GM18507 (cell line): Measurements from ENCODE around the gene CD109.
"Not testable (repeated sequence)": the region's sequence is repeated elsewhere in the genome, so short reads cannot be mapped to it uniquely, and the experiment has no call there.

Experiments used
- DNase-seq: peaks from one replicate; pipeline ENCODE4 v3.0.0; 2011; ENCODE audit warnings: low read depth; ENCODE audit not compliant: insufficient read length; ENCODE audit errors: extremely low spot score
- FAIRE-seq: peaks from 2 replicates; lab custom pipeline; 2011; peaks lifted over from hg19 to GRCh38; lab: Jason Lieb, UNC

Gene CD109

GRCh38 chr6:73680289-73680918, 15.6 kb upstream of the CD109 start:
- DNase-seq (no peak), FAIRE-seq (no peak)

DNA sequence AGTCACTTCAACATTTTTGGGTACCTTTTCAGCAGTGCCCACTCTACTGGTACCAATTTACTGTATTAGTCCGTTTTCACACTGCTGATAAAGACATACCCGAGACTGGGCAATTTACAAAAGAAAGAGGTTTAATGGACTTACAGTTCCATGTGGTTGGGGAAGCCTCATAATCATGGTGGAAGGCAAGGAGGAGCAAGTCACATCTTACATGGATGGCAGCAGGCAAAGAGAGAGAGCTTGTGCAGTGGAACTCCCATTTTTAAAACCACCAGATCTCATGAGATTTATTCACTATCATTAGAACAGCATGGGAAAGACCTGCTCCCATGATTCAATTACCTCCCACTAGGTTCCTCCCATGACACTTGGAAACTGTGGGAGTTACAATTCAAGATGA, 12.4 kb upstream of the CD109 start:
- FAIRE-seq, DNase-seq: not testable (repeated sequence)

- DNase-seq (no peak), FAIRE-seq (no peak)
These were observed 7.7 kb upstream of the CD109 start for GRCh38 chr6:73688351-73688750.

- DNase-seq: no peak
- no peak for FAIRE-seq
These were observed 5.9 kb upstream of the CD109 start for GRCh38 chr6:73690056-73690455.

DNA sequence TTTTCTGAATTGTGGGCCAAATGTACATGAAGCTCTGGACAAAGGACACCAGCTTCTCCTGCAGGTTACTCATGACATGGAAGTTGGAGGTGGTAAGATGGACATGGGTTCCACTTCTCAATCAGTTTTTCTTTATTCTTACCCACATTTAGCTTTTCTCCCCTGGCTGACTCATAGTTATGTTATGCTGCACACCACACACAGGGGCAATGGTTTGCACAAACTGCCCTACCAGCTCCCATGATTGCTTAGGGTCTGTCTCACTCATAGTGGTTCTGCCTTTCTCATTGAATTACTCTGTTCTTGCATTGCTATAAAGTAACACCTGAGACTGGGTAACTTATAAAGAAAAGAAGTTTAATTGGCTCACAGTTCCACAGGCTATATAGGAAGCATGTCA, 4.5 kb upstream of the CD109 start:
- DNase-seq (no peak), FAIRE-seq (no peak)

DNA sequence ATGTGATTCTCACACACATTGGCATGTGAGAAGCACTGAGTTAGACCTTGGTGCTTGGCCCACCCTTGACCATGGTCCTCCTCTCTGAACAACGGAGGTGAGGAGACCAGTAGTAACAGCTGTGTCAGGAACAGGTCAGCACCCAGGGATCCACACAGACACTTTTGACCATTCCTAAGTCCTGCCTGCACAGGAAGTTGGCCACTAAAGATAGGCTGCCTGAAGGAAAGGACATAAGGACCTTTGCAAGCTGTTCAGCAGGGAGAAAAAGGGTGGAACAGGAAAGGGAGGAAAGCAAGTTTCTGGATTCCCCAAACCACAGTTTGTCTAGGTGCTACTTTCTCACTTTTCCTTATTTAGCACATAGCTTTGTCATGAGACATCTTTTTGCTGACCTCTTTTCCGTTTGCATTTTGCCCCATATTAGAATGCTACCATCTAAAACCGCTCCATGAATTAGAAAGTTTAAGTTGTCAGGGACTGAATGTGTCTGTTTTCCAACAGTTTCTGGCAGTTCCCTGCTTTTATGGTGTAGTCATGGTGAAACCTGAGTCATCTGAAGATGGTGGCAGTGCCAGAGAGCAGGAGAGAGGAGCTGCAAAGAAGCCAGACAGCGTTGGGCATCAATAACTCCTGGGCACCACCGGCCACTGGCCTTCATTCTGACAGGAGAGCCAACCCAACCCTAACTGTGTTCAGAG, 1.1 kb upstream of the CD109 start:
- FAIRE-seq: no peak
- DNase-seq: no peak

DNA sequence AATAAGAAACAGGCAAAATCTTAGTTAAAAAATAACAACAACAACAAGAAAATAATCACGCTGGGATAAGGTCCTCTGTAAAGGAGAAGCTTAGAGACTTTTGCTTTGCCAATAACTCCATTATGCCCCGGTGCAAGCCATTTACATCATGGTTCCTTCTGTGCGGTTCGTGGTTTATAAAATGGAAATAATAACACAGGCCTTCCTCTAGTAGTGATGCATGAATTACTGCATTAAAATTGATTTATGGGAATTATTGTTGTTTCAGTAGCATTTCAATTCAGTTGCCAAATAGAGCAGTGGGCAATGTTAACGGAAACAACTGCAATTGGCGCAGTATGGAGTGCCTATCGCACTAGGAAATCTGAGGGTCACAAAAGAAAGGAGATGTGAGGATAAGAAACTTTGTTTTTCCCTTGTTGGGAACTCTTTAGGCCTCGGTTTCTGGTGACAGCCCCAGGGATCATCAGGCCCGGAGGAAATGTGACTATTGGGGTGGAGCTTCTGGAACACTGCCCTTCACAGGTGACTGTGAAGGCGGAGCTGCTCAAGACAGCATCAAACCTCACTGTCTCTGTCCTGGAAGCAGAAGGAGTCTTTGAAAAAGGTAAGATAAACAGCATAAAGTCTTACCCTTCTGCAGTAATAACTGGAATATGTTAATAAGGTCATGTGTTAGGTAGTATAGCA, 1.1 kb downstream of the CD109 start:
- DNase-seq: no peak
- FAIRE-seq: no peak

DNA sequence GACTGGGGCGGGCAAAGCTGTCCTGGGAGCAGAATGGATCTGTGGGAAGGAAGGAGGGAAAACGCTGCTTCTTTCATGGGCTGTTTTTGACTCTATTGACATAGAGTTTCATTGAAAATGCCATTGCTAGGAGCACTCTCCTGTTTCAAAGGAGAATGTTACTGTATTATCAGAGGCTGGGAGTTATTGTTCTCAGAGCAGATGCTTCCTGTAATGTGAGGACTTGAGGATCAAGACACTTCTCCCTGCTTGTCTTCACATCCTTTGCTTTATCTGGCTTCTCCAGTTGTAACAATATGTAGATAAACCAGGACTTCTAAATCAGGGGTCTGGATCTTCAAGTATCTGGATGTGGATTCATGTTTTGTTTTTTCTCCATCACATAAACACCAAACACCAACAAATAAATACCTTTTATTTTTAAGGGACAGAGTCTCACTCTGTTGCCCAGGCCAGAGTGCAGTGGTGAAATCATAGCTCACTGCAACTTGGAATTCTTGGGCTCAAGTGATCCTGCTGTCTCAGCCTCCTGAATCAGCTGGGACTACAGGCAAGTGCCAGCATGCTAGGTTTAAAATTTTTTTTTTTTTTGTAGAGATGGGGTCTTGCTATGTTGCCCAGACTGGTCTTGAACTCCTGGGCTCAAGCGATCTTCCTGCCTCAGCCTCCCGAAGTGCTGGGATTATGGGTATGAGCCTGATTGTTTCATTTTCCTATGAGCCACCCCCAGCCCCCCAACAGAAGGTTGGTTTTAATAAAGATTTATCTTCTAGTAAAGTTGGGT, 3.9 kb downstream of the CD109 start:
- DNase-seq (no peak), FAIRE-seq (no peak)

DNA sequence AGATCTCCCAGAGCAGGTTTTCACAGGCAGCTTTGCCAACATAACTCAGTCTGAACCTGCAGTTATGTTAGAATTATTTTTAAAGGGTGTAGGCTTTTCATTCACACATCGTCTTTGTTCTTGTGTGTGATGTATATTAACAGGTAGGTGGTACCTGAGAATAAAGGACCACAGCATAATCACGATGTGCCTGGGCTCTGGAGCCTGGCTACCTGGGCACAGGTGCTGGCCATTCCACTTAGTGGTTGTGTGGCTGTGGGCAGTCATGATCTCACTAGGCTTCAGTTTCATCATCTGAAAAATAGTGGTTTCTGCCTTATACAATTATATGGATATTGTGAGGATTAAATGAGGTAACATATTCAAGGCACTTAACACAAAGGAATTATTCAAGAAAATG, 6.4 kb downstream of the CD109 start:
- DNase-seq: no peak
- no peak for FAIRE-seq

- no peak for DNase-seq
- no peak for FAIRE-seq
These were observed 7.5 kb downstream of the CD109 start for GRCh38 chr6:73703466-73703865.

DNA sequence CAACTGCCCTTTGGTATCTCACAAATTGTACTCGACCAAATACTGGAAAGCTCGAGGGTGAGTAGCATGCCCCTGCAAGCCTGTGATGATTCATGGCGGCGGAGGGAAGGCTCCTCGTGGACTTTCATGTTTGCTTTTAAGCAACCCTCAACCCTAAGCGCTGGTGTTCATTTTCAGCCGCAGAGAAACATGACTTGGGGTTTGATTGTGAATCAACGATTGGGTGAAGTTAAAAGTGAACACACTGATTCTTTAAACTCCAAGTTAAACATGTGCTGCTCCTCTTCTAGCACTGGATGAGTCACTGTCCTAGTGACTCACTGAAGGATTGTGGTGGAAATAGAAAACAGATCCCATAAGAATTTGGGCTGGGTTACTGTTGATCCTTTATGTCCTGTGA, 8.3 kb downstream of the CD109 start:
- DNase-seq: no peak
- no peak for FAIRE-seq

- DNase-seq (no peak), FAIRE-seq (no peak)
These were observed 8.8 kb downstream of the CD109 start for GRCh38 chr6:73704798-73705197.

- DNase-seq: no peak
- no peak for FAIRE-seq
These were observed 11.0 kb downstream of the CD109 start for GRCh38 chr6:73706971-73707370.

- no peak for FAIRE-seq
- DNase-seq: no peak
These were observed 14.5 kb downstream of the CD109 start for GRCh38 chr6:73710470-73710869.

DNA sequence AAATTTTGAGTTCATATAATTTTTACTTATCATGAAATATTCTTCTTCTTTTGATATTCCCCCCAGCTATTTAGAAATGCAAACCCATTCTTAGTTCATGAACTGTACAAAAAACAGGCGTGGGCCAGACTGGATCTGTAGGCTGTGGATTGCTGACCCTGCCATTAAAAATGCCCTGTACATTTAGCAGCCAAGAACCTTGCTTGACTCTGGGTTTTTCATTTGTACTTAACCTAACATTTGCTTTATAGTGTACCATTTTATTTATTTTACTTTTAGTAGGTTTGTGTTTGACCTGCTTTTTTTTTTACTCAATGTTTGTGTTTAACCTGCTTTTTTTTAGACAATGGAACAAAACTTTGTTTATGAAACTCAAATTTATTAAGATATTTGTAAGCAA, 14.9 kb downstream of the CD109 start:
- DNase-seq: no peak
- no peak for FAIRE-seq

DNA sequence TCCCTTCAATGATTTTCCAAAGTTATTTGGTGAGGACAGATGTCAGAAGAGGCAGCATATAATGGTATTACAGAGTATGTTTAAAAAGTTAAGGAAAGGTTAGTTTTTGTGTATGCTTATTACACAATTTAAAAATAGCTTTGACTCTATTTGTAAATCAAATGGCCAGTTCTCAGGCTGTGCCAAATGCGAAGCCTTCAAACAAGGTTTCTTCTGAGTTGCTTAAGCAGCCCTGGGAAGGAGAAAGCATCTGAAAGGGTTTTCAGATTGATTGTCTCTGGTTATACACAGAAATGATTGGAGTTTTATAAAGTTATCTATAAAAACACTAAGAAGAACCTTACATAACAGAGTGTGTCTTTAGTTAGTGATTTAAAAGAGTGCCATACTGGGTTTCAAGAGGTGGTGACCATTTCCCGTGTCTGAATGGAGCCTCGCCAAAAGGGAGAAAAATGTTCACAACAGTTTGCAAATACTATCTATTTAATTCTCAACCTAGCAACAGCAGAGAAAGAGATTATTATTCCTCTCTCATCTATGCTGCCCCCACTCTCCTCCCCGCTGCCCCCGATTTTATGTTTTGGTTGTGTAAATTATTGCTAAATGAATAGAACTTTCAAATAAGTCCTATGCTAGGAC, 16.7 kb downstream of the CD109 start:
- DNase-seq (no peak), FAIRE-seq (no peak)

- FAIRE-seq (no peak), DNase-seq (no peak)
These were observed 17.6 kb downstream of the CD109 start for GRCh38 chr6:73713426-73714147.

DNA sequence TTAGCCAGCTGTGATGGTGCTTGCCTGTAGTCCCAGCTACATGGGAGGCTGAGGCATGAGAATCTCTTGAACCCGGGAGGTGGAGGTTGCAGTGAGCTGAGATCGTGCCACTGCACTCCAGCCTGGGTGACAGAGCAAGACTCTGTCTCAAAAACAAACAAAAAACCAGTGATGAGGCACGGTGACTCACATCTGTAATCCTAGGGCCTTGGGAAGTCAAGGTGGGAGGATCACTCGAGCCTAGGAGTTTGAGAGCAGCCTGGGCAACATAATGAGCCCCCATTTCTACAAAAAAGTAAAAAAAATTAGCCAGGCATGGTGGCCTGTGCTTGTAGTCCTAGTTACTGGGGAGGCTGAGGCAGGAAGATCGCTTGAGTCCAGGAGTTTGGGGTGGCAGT, 19.1 kb downstream of the CD109 start:
- FAIRE-seq, DNase-seq: not testable (repeated sequence)

GRCh38 chr6:73719046-73719445, 23.0 kb downstream of the CD109 start:
- no peak for DNase-seq
- FAIRE-seq: no peak
